GM21528 (cell line): ENCODE data around the gene IFIT2.

Source experiments
- ATAC-seq: cut with Tn5 transposase; IDR thresholded peaks from one replicate; pipeline ENCODE4 v1.9.1; 2021; ENCODE audit warnings: mild to moderate bottlenecking, moderate library complexity; ENCODE audit not compliant: unreplicated experiment, low FRiP score

The IFIT2 gene

GRCh38 chr10:89335226-89335625 is 33.4 kb downstream of the IFIT2 start:
- ATAC-seq = no peak

- ATAC-seq = no peak
Observed at GRCh38 chr10:89336241-89336640, 34.4 kb downstream of the IFIT2 start.

- ATAC-seq = no peak
Observed at GRCh38 chr10:89337484-89337883, 35.6 kb downstream of the IFIT2 start.

- ATAC-seq = no peak
Observed at GRCh38 chr10:89338713-89339112, 36.9 kb downstream of the IFIT2 start.

GRCh38 chr10:89339875-89340274 is 38.0 kb downstream of the IFIT2 start:
- no peak for ATAC-seq

GRCh38 chr10:89341649-89342048 is 39.8 kb downstream of the IFIT2 start:
- ATAC-seq = no peak

GRCh38 chr10:89342206-89342958 is 40.5 kb downstream of the IFIT2 start:
- no peak for ATAC-seq

- no peak for ATAC-seq
Observed at GRCh38 chr10:89343089-89343767, 41.4 kb downstream of the IFIT2 start.

- ATAC-seq = no peak
Observed at GRCh38 chr10:89344156-89344555, 42.3 kb downstream of the IFIT2 start.

GRCh38 chr10:89345367-89346000 is 43.6 kb downstream of the IFIT2 start:
- ATAC-seq = no peak

- ATAC-seq = no peak
Observed at GRCh38 chr10:89346405-89347254, 44.8 kb downstream of the IFIT2 start.

- no peak for ATAC-seq
Observed at GRCh38 chr10:89347701-89348457, 46.0 kb downstream of the IFIT2 start.

GRCh38 chr10:89348481-89348880 is 46.6 kb downstream of the IFIT2 start:
- no peak for ATAC-seq

- no peak for ATAC-seq
Observed at GRCh38 chr10:89348975-89349374, 47.1 kb downstream of the IFIT2 start.

- peak; percentile 47 for ATAC-seq
Observed at GRCh38 chr10:89350631-89351315, 48.9 kb downstream of the IFIT2 start.

GRCh38 chr10:89351412-89351779 is 49.5 kb downstream of the IFIT2 start:
- peak; percentile 84 for ATAC-seq

- ATAC-seq = no peak
Observed at GRCh38 chr10:89351780-89352597, 50.1 kb downstream of the IFIT2 start.

GRCh38 chr10:89352802-89353201 is 51.0 kb downstream of the IFIT2 start:
- ATAC-seq = no peak
